OCI-LY3 (cell line): ENCODE data around the gene DDIAS.

Experiments used
- EZH2phosphoT487 ChIP-seq: fragments of 200-600 bp; shearing (Covaris generic); IDR thresholded peaks from 2 replicates; pipeline ENCODE4 v1.6.1; 2018; ENCODE audit warnings: antibody characterized with exemption, mixed run types, low read depth
- TF ChIP-seq, protein P1 (sequence below): fragments of 200-600, 300-600 bp; sonication (generic); IDR thresholded peaks from 2 replicates; pipeline ENCODE4 v1.5.1; 2014; ENCODE audit warnings: antibody characterized with exemption, low read length, low read depth

DNA sequence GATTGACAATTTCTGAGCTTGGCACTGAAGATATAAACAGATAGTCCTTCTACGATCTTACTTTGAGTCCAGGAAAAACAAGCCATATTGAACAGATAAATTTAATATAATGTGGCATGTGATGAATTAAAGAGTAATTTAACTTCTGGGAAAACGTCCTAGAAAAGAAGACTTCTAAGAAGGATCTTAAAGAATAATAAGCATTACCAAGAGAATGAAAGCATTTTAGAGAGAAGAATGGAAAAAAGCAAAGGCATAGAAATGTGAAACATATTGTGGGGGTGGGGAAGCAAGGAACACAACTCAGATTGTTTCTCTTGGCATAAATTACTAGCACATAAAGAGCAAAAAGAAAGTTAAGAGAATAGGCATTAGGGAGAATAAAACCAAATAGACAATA, 5.4 kb downstream of the DDIAS start:
- TF ChIP-seq, protein P1, sequence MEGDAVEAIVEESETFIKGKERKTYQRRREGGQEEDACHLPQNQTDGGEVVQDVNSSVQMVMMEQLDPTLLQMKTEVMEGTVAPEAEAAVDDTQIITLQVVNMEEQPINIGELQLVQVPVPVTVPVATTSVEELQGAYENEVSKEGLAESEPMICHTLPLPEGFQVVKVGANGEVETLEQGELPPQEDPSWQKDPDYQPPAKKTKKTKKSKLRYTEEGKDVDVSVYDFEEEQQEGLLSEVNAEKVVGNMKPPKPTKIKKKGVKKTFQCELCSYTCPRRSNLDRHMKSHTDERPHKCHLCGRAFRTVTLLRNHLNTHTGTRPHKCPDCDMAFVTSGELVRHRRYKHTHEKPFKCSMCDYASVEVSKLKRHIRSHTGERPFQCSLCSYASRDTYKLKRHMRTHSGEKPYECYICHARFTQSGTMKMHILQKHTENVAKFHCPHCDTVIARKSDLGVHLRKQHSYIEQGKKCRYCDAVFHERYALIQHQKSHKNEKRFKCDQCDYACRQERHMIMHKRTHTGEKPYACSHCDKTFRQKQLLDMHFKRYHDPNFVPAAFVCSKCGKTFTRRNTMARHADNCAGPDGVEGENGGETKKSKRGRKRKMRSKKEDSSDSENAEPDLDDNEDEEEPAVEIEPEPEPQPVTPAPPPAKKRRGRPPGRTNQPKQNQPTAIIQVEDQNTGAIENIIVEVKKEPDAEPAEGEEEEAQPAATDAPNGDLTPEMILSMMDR = no peak
- no peak for TF ChIP-seq EZH2phosphoT487
